Erythroblast (primary cell): ENCODE results near the gene AOPEP.

Experiments used
- GATA1 ChIP-seq: IDR thresholded peaks from 2 replicates; pipeline ENCODE4 v1.6.1; 2011; ENCODE audit warnings: low read depth, mild to moderate bottlenecking, control low read depth, low read length, moderate library complexity
- POLR2A ChIP-seq: IDR thresholded peaks from 2 replicates; pipeline ENCODE4 v1.6.1; 2011; ENCODE audit warnings: mild to moderate bottlenecking, low read length

GRCh38 chr9:94990897-94991561 is 264.5 kb downstream of the AOPEP start:
- no peak for TF ChIP-seq GATA1
- TF ChIP-seq POLR2A = no peak
